Retinal pigment epithelial cell (primary cell): ENCODE measurements around the gene PPT1.

Source experiments
- DNase-seq: peaks from one replicate; pipeline ENCODE4 v3.0.0-alpha.2; 2010; ENCODE audit warnings: low read depth
- H3K4me3 ChIP-seq: 2 replicates; pipeline ENCODE4 v1.5.1; 2011; ENCODE audit warnings: mild to moderate bottlenecking, low read length, control low read depth, moderate library complexity
- TF ChIP-seq, protein P1 (sequence below): conservative IDR thresholded peaks from 2 replicates; pipeline ENCODE4 v1.5.1; 2011; ENCODE audit warnings: low read depth, low read length, control low read depth, inconsistent platforms

Gene PPT1

DNA sequence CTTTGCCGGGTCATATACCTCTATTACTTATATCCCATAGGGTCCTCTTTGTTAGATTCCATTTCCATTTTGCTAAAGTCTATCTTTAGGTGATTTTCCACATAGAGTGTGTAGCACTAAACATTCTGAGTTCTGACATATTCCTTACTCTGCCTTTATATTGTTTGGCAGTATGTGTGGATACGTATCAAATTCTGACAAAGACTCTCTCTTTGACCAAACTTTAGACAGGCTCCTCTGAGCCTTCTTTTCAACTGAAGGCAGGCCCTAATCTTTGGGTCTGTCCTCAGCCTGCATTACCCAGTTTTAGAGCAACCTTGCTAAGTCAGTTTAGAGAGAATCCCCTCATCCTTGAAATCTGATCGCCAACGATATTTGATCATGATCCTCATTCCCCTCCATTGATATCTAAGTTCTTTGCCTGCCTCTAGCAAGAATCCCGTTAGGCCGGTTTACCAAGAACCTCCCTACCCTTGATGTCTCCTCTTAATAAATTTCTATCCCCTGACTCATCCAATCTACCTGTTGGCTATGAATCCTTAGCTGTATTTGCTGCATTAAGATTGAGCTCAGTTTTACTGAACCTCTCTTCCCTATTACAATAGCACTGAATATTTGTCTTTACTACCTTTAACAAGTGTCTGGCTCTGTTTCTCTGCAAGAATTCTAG is 10.4 kb upstream of the PPT1 start:
- no peak overlapping the region for H3K4me3 ChIP-seq
- TF ChIP-seq, protein P1, sequence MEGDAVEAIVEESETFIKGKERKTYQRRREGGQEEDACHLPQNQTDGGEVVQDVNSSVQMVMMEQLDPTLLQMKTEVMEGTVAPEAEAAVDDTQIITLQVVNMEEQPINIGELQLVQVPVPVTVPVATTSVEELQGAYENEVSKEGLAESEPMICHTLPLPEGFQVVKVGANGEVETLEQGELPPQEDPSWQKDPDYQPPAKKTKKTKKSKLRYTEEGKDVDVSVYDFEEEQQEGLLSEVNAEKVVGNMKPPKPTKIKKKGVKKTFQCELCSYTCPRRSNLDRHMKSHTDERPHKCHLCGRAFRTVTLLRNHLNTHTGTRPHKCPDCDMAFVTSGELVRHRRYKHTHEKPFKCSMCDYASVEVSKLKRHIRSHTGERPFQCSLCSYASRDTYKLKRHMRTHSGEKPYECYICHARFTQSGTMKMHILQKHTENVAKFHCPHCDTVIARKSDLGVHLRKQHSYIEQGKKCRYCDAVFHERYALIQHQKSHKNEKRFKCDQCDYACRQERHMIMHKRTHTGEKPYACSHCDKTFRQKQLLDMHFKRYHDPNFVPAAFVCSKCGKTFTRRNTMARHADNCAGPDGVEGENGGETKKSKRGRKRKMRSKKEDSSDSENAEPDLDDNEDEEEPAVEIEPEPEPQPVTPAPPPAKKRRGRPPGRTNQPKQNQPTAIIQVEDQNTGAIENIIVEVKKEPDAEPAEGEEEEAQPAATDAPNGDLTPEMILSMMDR, result no peak
- no peak for DNase-seq

DNA sequence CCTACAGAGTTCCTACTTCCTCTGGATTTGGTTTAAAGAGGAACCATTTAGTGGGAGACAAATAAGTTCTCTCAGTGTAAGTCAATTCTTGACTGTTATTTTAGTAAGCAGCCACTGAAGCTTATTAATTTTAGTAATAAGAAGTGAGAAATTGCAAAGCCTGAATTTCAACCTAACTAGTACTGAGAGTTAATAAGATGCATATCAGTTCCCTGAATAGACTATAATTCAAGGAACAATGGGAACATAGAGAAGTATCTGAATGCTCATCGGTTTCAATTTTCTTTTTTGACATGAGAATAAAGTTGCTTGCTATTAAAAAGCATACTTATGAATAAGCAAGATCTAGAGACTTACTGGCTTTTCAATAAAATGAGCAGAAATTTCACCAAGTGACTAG is 8.0 kb upstream of the PPT1 start:
- TF ChIP-seq, protein P1, result no peak
- DNase-seq, result no peak
- no peak overlapping the region for H3K4me3 ChIP-seq

DNA sequence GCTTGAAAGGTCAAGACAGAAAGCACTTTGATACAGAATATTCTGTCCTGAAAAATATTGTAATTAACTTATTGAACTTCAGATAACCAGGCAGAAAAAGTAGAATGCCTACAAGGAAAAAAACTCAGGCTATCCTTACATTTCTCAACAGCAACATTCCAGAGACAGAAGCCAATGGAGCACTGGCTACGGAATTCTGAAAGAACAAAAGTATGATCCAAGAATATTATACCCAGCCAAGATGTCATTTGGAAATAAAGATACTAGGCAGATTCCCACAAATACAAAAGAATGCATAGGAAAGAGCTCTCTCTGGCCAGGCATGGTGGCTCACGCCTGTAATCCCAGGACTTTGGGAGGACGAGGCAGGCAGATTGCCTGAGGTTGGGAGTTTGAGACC is 5.8 kb upstream of the PPT1 start:
- no peak for DNase-seq
- TF ChIP-seq, protein P1, result no peak
- no peak overlapping the region for H3K4me3 ChIP-seq

- TF ChIP-seq, protein P1, result no peak
Measured at GRCh38 chr1:40102038-40102437, 5.0 kb upstream of the PPT1 start.

DNA sequence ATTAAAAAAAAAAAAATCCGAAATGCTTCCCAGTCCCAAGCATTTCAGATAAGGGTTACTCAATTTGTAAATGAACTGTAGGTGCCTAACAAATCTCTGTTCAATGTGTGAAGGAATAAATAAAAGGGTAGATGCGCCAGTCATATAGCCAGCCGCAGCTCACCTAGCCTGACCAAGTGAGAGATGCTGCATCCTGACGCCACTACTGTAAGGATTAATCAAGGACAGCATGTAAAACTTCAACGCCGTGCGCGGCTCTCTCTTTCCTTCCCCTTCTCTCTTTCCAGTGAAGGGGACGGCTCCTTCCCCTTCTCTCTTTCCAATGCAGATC is 441 bp downstream of the PPT1 start:
- TF ChIP-seq, protein P1, result no peak
- DNase-seq, result no peak
- H3K4me3 ChIP-seq, result peak overlapping the region; percentile 85

More at GRCh38 chr1:40102038-40102437, 5.0 kb upstream of the PPT1 start:
- DNase-seq, result no peak
- no peak overlapping the region for H3K4me3 ChIP-seq

DNA sequence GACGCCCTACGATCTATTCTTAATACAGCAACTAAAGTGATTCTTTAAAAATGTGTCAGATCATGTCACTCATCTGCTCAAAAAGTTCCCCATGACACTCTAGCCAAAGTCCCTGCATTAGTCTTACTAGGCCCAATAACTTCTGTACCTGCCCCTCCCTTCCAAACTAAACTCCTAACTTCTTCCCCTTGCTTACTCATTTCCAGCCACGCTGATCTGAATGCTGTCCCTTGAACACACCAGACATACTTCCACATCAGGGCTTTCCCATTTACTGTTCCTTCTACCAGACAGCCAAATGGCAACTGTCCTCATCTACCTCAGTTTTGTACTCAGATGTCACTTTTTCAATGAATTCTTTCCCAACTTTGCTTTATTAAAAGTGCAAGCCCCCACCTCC is 1.2 kb downstream of the PPT1 start:
- no peak overlapping the region for H3K4me3 ChIP-seq
- TF ChIP-seq, protein P1, result no peak
- DNase-seq, result no peak

DNA sequence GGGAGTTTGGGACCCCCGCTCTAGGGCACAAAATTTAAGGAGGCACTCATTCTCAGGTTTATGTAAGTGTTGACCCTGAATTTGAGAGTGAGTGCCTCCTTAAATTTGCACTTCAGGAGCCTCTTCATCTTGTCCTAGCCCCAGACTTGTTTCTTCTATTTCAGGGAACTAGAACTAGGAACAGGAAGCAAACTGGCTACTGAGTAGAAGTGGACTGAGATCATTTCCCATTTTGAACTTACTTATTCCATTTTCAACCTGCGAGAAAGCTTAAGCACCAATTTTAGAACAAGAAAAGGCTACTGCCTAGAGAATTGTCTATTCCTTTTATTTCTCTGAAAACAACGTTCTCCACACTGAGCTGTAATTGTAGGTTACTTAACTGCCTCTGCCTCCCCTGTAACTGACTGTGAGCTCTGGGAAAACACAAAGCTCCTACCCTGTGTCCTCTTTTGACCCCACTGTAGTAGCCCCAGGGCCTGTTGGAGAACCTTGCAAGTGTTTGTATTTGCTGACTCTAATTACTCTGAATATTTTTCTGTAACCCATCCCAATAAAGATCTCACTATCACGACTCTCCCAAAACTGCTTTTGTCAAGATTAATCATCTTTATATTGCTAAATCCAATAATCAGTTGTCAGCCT is 2.5 kb downstream of the PPT1 start:
- no peak overlapping the region for H3K4me3 ChIP-seq
- no peak for DNase-seq
- TF ChIP-seq, protein P1, result no peak
